ENCODE data around the gene NPAS3. TPM values are rescaled to one million over a fixed set of nuclear protein-coding genes. Genes with fewer than 3 reads are reported as not detected.

The NPAS3 gene
- total RNA-seq, 1 donor from 2014 or later, result 3.6 TPM

DNA sequence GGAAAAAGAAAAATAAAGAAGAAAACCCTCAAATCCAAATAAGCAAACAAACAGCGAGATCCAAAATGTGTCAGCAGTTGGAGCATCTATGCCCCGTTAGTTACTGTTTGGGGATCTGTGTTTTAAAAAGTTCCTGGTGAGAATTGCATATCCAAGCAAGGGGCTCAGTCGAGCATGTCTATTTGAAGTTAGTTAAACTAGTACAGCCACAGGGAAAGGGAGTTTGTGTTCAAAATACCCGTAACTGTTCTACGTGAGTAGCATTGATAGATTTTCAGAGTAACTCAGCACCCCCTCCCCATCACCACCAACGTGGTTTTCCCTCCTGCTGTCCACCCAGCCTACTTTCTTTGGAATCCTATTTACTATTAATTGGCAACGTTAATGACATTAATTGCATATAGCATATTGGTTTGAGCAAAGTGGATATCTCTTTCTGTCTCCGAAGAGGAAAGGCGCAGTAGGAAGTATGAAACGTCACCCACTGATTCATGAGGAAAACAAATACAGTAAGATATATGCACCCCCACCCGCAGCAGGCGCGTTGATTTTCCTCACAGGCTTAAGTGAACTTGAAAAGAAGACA lies 1.5 kb downstream of the NPAS3 start:
- no peak for DNase-seq (ENCODE audit: low spot score)

DNA sequence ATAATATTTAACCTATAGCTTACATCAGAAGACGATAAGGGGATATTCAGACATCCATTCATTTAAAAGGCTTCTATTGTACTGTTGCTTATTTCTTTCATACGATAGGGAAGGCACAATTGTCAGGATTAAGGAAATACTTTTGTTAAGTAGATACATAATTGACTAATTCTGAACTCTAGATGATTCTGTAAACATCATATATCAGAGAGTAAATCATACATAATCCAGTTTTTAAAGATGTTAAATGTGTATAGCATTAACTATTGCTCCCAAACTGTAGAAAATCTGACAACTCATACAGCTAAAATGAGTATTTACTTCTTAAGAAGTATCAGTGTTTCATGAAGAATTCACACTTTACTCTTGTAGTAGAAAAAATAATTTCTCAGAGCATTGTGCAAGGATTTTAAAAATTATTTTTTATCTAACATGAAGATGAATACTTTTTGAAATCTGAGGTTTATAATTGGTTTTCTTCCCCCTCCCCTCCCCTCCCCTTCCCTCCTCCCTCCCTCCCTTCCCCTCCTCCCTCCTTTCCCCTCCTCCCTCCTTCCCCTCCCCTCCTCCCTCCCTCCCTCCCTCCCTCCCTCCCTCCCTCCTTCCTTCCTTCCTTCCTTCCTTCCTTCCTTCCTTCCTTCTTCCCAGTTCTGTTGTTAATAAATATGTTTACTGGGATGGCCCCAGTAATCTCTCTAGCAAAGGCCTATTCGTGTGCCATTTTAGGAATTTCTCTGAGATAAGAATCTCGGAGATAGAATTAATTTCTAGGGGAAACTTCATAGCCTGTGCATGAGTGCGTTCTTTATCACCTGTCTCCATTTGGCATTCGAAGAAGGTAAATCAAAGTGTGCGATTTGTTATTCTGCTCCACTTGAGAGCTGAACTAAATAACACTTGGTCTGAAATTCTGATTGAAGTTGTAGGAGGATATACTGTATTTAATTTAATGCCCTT lies 2.3 kb downstream of the NPAS3 start:
- DNase-seq (ENCODE audit: low spot score), result no peak

DNA sequence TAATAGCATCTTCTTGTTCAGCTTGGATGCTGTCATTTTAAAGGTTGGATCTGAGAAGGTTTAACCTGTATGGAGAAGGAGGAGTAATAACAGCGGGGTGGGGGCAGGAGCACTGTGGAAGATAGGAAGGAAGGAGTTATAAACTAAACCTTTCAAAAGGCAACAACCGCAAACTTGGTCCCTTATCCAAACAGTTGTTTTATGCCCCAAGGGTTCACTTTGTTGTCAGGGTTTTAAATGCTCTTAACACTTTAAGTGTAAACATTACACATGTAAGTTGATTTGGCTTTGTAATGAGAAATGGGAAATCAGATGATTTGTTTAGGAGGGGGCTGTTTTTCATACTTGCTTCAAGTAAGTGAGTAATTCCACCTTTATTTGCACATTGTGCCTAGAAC lies 3.0 kb downstream of the NPAS3 start:
- DNase-seq (ENCODE audit: low spot score), result no peak

DNA sequence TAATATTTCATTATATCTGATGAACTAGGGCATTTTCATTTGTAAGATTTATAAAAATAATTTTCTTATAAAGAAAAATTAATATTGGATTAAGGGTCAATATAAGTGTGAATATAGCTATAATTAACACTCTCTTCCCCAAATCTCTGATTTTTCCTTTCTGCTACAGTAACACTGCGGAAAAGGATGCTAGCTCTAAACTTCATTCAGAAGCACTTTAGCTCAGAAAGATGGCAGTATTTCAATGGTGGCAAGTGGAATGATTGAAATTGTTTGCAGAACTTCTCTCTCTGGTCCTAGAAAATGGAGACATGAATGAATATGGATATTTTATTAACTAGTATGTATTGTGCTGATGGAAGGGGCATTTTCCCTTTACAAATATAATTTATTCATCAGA lies 8.4 kb downstream of the NPAS3 start:
- DNase-seq (ENCODE audit: low spot score), result no peak

DNA sequence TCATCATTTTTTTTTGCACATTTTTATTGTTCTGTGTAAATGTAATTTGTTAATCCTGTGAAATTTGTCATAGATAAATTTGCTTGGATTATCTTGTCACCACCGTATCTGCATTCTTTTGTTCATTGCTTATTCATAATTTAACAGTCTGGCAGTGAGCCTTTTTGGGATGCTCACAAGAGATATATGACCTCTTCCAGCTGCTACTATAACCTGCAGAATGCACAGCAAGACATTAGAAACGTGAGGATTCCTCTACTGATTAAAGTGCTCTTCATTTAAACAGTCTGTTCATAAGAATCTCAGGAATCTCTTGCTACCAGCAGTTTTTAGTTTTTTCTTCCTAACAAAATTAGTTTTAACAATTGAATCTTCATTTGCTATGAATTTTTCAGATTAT lies 9.1 kb downstream of the NPAS3 start:
- DNase-seq (ENCODE audit: low spot score), result no peak

DNA sequence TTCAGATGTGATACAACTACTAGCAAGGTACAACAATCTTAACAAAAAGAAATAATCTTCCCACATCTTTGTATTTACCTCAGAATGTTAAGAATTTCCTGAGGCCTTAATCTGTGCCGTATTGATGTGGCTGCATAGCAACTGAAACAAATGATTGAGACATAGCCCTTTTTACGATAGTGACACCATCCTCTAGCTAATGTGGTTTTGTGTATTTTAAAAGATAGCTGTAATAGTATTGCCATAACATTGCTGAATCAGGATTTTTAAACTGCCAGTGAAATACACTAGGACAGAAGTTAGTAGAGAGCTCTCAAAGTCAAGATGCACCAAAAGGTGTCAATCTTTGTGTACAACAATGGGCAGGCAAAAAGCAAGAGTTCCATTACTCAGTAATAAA lies 11.9 kb downstream of the NPAS3 start:
- DNase-seq (ENCODE audit: low spot score), result no peak

DNA sequence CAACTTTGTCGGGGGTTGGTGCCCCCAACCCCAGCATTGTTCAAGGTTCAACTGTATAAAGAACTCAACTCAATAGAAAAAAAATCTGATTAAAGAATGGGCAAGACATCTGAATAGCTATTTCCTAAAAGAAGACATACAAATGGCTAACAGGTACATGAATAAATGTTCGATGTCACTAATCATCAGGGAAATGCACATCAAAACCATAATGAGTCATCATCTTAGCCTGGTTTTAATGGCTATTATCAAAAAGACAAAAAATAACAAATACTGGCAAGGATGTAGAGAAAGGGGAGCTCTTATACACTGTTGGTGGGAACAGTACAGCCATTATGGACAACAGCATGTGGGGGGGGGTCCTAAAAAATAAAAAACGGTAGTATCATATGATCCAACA lies 28.7 kb downstream of the NPAS3 start:
- DNase-seq (ENCODE audit: low spot score), result no peak

DNA sequence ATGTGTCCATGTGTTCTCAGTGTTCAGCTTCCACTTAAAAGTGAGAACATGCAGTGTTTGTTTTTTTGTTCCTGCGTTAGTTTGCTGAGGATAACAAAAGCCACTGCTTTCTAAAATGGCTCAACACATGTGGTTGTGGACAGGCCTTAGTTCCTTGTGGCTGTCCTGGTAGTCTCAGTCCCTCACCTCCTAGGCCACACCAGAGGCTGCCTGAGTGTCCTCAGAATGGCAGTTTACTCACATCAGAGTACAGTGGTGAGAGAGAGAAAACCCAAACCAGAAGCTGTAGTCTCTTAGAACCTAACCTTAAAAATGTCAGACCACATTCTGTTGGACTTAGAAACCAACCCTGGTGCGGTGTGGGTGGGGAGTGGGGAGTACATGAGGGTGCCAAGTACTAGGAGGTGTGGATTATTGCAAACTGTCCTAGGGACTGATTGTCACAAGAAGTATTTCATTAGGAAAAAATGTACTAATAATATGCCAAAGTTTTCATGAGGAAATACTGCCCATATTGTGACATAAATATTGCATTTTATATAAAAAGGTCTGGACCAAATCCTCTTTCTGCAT lies 30.4 kb downstream of the NPAS3 start:
- no peak for DNase-seq (ENCODE audit: low spot score)

DNA sequence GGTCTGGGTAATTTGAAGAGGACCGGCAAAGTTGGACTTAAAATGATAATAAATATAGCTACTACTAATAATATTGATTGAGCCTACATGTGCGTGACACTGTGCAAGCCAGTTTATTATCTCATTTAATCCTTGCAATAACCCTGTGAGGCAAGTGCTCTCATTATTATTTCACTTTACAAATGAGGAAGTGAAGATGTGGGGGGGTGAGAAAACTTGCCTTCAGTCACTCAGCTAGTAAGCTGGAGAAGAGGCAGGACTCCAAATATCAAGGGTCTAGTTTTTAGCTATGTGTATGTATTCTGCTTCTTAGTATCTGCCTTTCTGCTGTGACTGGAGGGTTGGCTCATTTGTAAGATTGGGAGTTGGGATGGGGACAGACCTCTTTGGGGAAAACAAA lies 39.2 kb downstream of the NPAS3 start:
- DNase-seq (ENCODE audit: low spot score), result no peak

DNA sequence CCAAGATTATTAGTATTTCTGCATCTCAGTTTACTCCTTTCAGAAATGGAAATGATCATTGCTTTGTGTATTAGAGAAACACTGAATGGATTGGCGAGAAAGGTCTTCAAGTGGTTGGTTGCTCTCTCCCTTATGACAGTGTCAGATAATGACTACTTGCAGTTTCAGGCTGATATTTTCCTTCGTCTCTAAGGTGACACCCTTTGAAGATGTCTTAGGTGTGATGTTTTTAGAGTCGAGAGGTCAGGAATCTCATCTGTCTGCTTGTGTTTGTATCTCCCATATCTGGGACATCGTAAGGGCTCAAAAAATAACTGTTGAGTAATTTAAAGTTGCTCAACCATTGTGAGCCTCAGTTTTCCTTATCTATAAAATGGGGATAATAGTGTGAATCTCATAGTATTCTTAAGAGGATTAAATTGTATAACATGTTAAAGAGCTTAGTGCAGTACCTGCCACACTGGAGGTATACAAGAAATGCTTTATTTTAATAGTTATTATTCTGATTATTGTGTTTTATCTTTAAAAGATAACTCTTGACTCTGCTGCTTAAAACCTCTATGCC lies 40.1 kb downstream of the NPAS3 start:
- DNase-seq (ENCODE audit: low spot score), result no peak

DNA sequence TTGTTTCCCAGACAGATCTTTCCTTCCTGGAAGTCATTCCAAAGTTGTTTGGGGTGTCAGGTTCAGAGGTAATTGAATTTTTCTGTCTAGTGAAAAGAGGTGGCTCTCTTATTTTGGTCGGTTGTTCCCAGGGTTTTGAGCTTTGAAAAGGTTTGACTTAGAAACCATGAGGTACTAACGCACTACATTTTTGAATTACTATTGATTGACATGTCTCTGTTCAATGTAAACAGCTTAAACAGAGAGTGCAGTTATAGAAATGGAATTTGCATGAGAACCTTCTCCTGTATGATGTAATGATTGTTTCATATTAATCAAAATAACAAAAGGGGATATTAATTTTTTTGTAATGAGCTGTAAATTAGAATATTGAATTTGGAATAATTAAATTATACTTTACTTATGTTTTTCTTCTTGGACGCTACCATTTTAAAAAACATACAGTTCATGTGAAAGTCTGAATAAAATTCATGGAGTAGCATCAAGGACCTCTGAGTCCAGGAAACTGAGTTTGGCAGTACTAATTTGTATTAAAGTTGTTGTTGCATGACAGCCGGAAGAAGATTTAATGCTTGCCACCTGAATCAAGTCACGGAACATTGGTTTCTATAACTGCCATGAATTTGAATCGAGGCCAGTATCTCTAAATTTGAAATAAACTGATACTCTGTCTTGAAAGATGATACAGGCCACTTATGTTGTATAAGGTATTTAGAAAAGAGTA lies 41.7 kb downstream of the NPAS3 start:
- no peak for DNase-seq (ENCODE audit: low spot score)

DNA sequence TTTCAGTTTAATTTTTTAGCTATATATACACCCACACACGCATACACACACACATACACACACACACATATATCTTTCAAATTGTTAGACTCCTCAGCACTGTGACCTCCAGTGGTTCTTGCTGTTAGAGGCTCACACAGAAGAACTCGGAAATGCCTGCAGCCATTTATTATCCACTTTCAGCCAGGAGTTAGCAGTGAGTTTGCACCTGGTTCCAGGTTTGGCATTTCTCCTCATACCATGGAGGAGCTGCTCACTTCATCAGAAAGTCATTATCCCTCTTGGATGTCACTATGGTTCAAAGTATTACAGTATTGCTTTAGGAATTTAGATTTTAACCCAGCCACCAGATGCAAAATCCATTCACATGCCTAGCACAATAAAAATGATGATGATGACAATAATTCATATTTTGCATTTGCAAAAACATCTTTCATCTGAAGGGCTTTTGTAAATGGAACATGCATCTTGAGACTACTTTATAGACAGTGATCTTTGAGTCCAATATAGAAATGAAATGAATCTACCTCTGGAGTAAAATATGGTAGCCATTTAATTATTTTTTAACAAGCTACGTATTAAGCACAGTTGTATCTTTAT lies 42.3 kb downstream of the NPAS3 start:
- no peak for DNase-seq (ENCODE audit: low spot score)

DNA sequence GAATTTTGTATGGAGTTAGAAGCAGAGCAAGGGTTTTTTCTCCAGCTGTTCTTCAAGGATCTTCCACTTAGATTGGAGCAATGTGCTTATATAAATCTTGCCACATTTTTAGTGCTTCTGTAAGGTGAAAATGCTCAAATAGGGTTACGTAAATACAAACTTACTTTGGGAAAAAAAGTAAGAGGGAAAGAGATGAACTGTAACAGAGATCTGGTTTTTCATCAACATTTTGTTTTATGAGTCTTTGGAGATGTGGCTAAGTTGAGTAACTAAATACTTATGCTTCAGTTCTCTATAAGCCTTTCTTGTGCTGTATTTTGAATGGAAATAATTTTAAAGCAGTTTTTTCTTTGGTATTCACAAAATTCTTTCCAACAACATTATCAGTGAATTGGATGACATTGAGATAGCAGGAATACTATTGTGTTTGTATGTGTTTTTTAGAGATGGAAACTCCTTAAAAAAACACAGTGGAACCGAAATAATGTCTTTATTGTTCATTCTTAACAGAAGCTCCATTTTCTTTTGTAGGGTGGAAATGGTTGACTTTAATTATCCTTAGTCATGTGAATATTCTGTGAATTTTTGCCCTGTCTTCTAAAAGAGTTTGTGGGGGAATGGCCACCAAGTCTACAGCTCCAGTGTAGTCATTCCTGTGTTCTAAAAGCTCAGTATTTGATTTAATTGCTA lies 45.7 kb downstream of the NPAS3 start:
- DNase-seq (ENCODE audit: low spot score), result no peak

DNA sequence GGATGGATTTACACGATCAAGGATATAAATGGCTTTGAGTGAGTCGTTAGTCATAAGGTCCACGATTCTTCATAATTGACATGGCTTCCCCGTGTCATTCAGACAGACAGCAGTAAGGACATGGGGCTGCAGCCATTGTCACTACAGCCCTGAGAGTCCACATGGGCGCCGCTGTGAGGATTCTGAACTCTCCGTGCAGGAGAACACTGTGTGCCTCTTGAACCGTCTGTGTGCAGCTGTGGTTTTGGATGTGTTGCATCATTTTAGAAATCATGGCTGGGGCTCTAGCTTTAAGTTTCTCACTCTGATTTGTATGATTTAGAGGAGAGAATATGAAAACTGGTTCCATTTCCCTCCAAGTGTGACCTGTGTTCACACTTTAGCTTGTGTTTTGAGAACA lies 47.2 kb downstream of the NPAS3 start:
- DNase-seq (ENCODE audit: low spot score), result no peak

DNA sequence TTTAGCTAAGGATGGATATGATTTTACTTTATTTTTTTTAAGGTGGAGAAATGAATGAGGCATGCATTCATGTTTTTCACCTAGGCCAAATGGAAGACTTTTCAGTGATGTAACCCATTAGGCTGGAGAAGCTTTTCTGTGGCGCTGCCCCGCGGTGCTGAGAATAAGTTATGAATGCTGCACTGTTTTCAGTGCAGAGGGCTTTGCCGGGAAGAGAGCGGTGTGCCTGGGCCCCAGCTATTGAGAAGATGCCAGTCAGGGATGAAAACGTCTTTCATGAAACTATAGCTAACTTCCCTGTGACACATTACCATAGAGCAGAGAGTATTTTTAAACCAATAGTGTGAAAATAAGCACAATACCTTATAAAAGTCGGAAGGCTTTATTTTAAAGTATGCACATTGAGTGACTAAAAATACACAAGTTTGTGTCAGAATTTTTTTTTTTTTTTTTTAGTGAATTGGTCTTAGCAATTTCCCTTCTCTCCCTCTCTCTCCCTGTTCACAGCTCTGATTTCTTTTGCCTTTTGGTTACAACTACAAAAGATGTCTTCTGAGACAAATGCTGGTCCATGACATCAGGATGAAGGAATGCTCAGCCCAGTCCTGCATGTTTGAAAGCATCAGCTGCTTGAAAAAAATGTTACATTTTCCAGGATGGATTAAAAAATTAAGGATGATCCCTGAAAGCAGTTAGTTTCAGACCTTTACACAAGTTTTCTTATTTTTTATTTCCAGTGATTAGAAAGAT lies 48.3 kb downstream of the NPAS3 start:
- DNase-seq (ENCODE audit: low spot score), result no peak

DNA sequence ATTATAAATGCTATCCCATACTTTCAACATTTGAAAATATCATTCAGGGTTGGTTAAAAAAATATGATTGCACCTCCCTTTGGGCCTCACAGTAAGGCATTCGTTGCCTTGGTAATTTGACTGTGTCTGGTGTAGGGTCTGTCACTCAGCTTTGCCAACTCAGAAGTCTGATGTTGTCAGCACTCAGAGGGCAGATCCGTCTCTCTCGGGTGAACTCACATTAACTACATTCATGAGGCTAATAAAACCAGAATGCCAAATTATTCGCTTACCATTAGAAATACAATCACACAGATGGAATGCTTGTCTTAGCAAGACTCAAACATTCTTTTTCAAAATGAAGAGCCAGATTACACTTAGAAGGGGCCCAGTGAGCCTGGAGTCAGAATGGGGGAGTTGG lies 53.0 kb downstream of the NPAS3 start:
- DNase-seq (ENCODE audit: low spot score), result no peak

DNA sequence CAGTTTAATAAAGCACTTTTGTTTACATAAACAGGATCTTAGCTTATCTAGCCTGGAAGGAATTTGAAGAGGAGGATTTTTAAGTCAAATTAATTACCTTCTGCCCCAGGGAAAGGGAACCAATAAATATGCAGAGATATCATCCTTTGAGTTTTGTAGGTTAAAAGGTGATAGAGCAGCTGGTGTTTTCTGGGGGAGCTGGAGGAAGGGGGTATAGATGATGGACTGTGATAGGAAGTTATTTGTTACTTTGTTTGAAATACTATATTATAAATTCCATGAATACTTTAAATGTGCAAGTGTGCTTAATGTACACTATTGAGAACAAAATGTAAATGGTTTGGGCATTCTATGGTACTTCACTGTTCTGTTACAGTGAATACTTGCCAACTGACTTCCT lies 55.2 kb downstream of the NPAS3 start:
- no peak for DNase-seq (ENCODE audit: low spot score)

DNA sequence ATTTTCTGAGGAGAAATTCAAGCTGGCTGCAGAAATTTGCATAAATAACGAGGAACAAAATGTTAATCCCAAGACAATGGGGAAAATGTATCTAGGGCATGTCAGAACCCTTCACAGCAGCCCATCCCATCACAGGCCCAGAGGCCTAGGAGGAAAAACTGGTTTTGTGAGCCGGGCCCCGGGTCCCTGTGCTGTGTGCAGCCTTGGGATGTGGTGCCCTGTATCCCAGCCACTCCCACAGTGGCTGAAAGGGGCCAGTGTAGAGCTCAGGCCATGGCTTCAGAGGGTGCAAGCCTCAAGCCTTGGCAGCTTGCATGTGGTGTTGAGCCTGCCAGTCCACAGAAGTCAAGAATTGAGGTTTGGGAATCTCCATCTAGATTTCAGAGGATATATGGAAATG lies 57.7 kb downstream of the NPAS3 start:
- no peak for DNase-seq (ENCODE audit: low spot score)

DNA sequence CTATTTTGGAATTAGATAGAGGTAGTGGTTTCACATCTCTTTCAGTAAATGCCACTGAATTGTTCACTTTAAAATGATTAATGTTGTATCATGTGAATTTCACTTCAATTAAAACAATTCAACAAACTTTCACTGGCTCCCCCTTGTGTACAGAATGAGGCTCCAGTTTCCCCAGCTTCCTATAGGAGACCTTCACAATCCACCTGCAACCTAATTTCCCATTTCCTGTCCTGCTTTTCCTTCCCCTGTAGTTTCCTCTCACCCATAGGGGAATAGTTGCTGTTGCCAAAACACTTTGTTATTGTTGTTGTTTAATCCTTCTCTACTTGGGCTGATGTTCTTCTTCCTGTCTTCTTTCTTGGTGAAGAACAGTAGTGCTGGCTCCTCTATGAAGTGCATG lies 59.8 kb downstream of the NPAS3 start:
- no peak for DNase-seq (ENCODE audit: low spot score)

DNA sequence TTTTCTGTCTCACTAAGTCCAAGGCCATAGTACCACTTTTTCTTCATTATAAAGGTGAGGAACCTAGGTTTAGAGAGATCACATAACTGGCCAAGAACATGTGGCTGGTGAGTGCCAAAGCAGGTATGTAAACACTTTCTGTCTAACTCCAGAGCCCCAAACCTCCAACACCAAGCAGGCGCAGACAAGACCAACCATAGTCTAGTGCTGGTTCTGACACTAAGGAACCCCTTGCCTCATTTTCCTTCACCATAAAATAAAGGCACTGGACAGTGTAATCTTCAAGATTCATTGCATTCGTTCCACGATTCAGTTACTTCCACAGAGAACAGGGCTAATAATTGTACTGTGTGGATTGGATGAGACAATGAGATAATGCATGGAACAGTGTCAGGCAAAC lies 71.0 kb downstream of the NPAS3 start:
- DNase-seq (ENCODE audit: low spot score), result no peak
